Measurements from ENCODE around the gene SZRD1. TPM values are rescaled to one million over a fixed set of nuclear protein-coding genes. Genes with fewer than 3 reads are reported as not detected.
A peak's percentile ranks its signal among the peaks of the same experiment; 100 is the strongest.

The SZRD1 gene
- total and polyA plus RNA-seq, 9 of the 15 experiments (the other 6 are each of a cell fraction or from before 2014, with no cell fraction given): 3.9 to 149 (median 82.5) TPM

GRCh38 chr1:16441282-16441665, 74.2 kb downstream of the SZRD1 start (continued):
- TF ChIP-seq TCF3 (CRISPR knock-in tag; IDR thresholded peaks at IDR 0.05): 0 out of 2 replicates have a peak, but pooled peaks have one; percentile 4

- POLR2A ChIA-PET: interaction anchor here (0.6 to 1.3 kb wide), 2 partner anchors 9 to 90 kb away, joined by 3 to 5 read pairs; partner anchors contain the start of gene FBXO42
- intact Hi-C loops (cut with micrococcal nuclease): loop anchor here (5.0 kb wide), 2 partner anchors 170 to 510 kb away; partner anchors contain the start of gene NBPF1
- FAIRE-seq: no peak
Observed at GRCh38 chr1:16442265-16442664, 75.2 kb downstream of the SZRD1 start.

More at GRCh38 chr1:16442265-16442664, 75.2 kb downstream of the SZRD1 start:
- H3K79me2 ChIP-seq (ENCODE audit: control insufficient read depth, insufficient read depth, low read length): peaks cover 51% of the 10 kb centered on the region
- 71% methylated on average over 7 of the region's 7 CpGs for WGBS (ENCODE audit: insufficient coverage, low coverage, missing lambda C conversion rate)
- no TSS peak for BruUV-seq (replicated peaks)
- DNase-seq (ENCODE audit: extremely low read depth in 1 of 4, low spot score in 3 of 4) (no peak), ATAC-seq (no peak)
- no peak overlapping the region; the same call in 2 of the 3 replicates for H3K27ac ChIP-seq (ENCODE audit: extremely low read depth, low read depth, low read length)
- no peak for TF ChIP-seq ZNF584 (CRISPR knock-in tag; IDR thresholded peaks at IDR 0.05; ENCODE audit: low read depth)
- TF ChIP-seq SPI1 (IDR thresholded peaks at IDR 0.05; ENCODE audit: borderline replicate concordance, low read depth, low read length): peak; percentile 52; the same call in 1 of the 2 replicates
- no peak for TF ChIP-seq FOXM1 (IDR thresholded peaks at IDR 0.05; ENCODE audit: low read depth)
- no peak for TF ChIP-seq FOXM1 (CRISPR knock-in tag; IDR thresholded peaks at IDR 0.05; ENCODE audit: low read depth)
- TF ChIP-seq ZFP36 (IDR thresholded peaks at IDR 0.05; ENCODE audit: low read depth, low read length, partially characterized antibody): peak; percentile 47
- TF ChIP-seq TEAD1 (CRISPR knock-in tag; IDR thresholded peaks at IDR 0.05): 0 out of 4 replicates have a peak, but pooled peaks of 1 of the 2 experiments have one; percentile 23
- no peak for TF ChIP-seq NUFIP1 (IDR thresholded peaks at IDR 0.05; ENCODE audit: partially characterized antibody)
- TF ChIP-seq ZFX (CRISPR knock-in tag; IDR thresholded peaks at IDR 0.05): peak; percentile 26; the same call in 1 of the 2 replicates
- H4K20me1 ChIP-seq (replicated peaks; ENCODE audit: control insufficient read depth, insufficient read depth, low read length): no peaks in the 10 kb centered on the region; the same call in 1 of the 2 replicates
- H3K9me1 ChIP-seq (ENCODE audit: control insufficient read depth, insufficient read depth, low read length): peaks cover 3% of the 10 kb centered on the region
- no peak overlapping the region for H2AFZ ChIP-seq (ENCODE audit: low read depth, low read length)
- H3K4me2 ChIP-seq (ENCODE audit: insufficient read depth, low read length): peak overlapping the region; percentile 5; the same call in 1 of the 2 replicates
- no peaks in the 10 kb centered on the region for H3K27me3 ChIP-seq (ENCODE audit: control insufficient read depth in 2 of 2, insufficient read depth in 2 of 2, low read length in 2 of 2)
- CTCF ChIA-PET (ENCODE audit: low intra/inter-chr PET ratio): no interaction called here
- H3K9me3 ChIP-seq (replicated peaks; ENCODE audit: control insufficient read depth, insufficient read depth, low read depth, low read length): no peaks in the 10 kb centered on the region
- peaks cover 50% of the 10 kb centered on the region for H3K36me3 ChIP-seq (ENCODE audit: control insufficient read depth, insufficient read depth, low read length)
- H3K9ac ChIP-seq (ENCODE audit: insufficient read depth in 1 of 2, low read depth in 2 of 2, low read length in 2 of 2): peak overlapping the region in 1 of 2 experiments; percentile 57; a peak in 2 of 4 replicates
- no peak overlapping the region for H3K4me3 ChIP-seq
- H3K4me1 ChIP-seq (replicated peaks in 1 of 2; ENCODE audit: control insufficient read depth in 2 of 2, insufficient read depth in 2 of 2, low read length in 2 of 2): peaks cover 37 to 45% of the 10 kb centered on the region in 2 experiments
- in situ Hi-C loops (cut with MboI): loop anchor here (25.0 kb wide), 1 partner anchor 420 kb away; no protein-coding TSS in a partner anchor
